Mesendoderm (in vitro differentiated cells): ENCODE results near the gene MACROH2A1.

ENCODE experiments used
- DNase-seq: peaks from one replicate; pipeline ENCODE4 v3.0.0; 2013
- H2AK5ac ChIP-seq: 2 replicates; pipeline ENCODE4 v1.6.1; 2013; ENCODE audit warnings: low read length, inconsistent platforms
- H2BK120ac ChIP-seq: 2 replicates; pipeline ENCODE4 v1.6.1; 2013; ENCODE audit warnings: low read depth, mild to moderate bottlenecking, low read length, moderate library complexity, mixed read lengths
- H2BK15ac ChIP-seq: replicated peaks from 2 replicates; pipeline ENCODE4 v1.6.1; 2013; ENCODE audit warnings: low read depth, mild to moderate bottlenecking, moderate library complexity
- H2BK5ac ChIP-seq: 2 replicates; pipeline ENCODE4 v1.6.1; 2013; ENCODE audit warnings: low read length, inconsistent platforms
- H3K18ac ChIP-seq: 2 replicates; pipeline ENCODE4 v1.6.1; 2013; ENCODE audit warnings: mild to moderate bottlenecking, low read length, mixed read lengths
- H3K23ac ChIP-seq: one replicate; pipeline ENCODE4 v1.6.1; 2013; ENCODE audit warnings: low read length
- H3K27ac ChIP-seq: 2 replicates; pipeline ENCODE4 v1.5.1; 2013; ENCODE audit warnings: low read depth, mild to moderate bottlenecking, inconsistent platforms, low read length, moderate library complexity
- H3K27me3 ChIP-seq: 2 replicates; pipeline ENCODE4 v1.6.1; 2013; ENCODE audit warnings: low read length, control low read depth, mild to moderate bottlenecking, inconsistent platforms; ENCODE audit not compliant: insufficient read depth, poor library complexity
- H3K36me3 ChIP-seq: 2 replicates; pipeline ENCODE4 v1.6.1; 2013; ENCODE audit warnings: low read length, inconsistent platforms; ENCODE audit not compliant: control insufficient read depth, insufficient read depth
- H3K4ac ChIP-seq: one replicate; pipeline ENCODE4 v1.6.1; 2013; ENCODE audit warnings: low read depth, mild to moderate bottlenecking, low read length, moderate library complexity
- H3K4me1 ChIP-seq: 2 replicates; pipeline ENCODE4 v1.6.1; 2013; ENCODE audit warnings: low read depth, low read length, inconsistent platforms; ENCODE audit not compliant: control insufficient read depth
- H3K4me2 ChIP-seq: 2 replicates; pipeline ENCODE4 v1.6.1; 2013; ENCODE audit warnings: low read length
- H3K4me3 ChIP-seq: 2 replicates; pipeline ENCODE4 v1.5.1; 2013; ENCODE audit warnings: mild to moderate bottlenecking, low read length
- H3K56ac ChIP-seq: one replicate; pipeline ENCODE4 v1.6.1; 2013; ENCODE audit warnings: low read length
- H3K79me1 ChIP-seq: 2 replicates; pipeline ENCODE4 v1.6.1; 2013; ENCODE audit warnings: low read length, inconsistent platforms
- H3K79me2 ChIP-seq: 2 replicates; pipeline ENCODE4 v1.6.1; 2013; ENCODE audit warnings: mild to moderate bottlenecking, low read length; ENCODE audit not compliant: control insufficient read depth, insufficient read depth
- H3K9ac ChIP-seq: 2 replicates; pipeline ENCODE4 v1.6.1; 2013; ENCODE audit warnings: low read length, inconsistent platforms
- H4K5ac ChIP-seq: one replicate; pipeline ENCODE4 v1.6.1; 2013; ENCODE audit warnings: low read length
- H4K8ac ChIP-seq: one replicate; pipeline ENCODE4 v1.6.1; 2013; ENCODE audit warnings: low read depth, mild to moderate bottlenecking, control low read depth, low read length, moderate library complexity
- WGBS: extraction: QIAGEN DNeasy Blood & Tissue Kit; methylation state at CpG from one replicate; pipeline ENCODE4 v1.1.7; 2013; ENCODE audit warnings: low lambda C conversion rate, missing lambda C conversion rate; ENCODE audit not compliant: insufficient coverage; ENCODE audit errors: extremely low coverage; 5-methylcytosine and 5-hydroxymethylcytosine counted together

Gene MACROH2A1

DNA sequence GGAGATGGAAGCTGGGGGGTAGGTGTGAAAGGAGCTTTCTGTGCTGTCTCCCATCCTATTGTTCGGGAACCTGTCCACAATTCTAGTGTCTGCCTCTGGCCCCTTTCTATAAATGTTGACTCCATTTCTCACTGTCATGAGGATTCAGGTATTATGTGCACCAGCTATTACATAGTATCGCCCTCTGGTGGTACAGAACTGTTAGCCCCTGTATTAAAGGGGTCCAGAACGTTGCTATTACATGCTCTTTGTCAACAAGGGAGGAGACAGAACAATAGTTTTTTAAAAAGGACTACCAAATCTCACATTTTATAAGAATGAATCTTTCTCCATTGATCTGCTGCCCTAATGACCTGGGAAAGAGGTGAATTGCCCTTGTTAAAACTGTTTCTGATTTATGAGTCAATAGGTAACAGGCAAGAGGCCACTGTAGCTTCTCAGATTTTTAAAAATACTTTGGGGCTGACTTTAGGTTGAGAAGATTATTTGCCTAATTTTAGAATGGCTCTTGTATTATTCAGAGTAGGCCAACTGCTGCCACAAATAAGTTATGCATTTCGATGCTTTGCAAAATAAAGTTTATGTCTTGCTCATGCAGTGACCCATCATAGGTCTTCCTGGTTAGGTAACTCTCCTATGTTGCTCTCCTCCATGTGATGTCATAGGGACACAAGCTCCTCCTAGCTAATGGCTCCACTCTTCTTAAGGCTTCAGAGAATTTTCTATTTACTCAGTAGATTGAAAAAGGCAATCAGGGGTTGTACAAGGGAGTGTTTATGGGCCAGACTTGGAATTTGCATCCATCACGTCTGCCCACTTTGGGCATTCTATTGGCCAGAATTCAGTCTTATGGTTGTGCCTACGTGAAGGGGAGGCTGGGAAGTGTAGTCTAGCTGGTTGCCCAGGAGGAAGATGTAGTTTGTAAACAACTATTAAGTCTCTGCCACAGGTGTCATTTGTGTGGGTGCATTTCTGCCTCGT, 27.4 kb upstream of the MACROH2A1 start:
- DNase-seq = peak; percentile 67
- H4K8ac ChIP-seq = no peak overlapping the region
- H3K4me1 ChIP-seq = peaks cover 2% of the 10 kb centered on the region
- H3K4ac ChIP-seq = no peak overlapping the region
- no peaks in the 10 kb centered on the region for H3K79me1 ChIP-seq
- no peak overlapping the region for H2BK15ac ChIP-seq
- no peaks in the 10 kb centered on the region for H3K27me3 ChIP-seq
- H4K5ac ChIP-seq = no peak overlapping the region
- H2AK5ac ChIP-seq = no peak overlapping the region
- no peak overlapping the region for H3K23ac ChIP-seq
- H2BK5ac ChIP-seq = no peak overlapping the region
- H3K18ac ChIP-seq = no peak overlapping the region
- no peak overlapping the region for H3K4me3 ChIP-seq
- H3K4me2 ChIP-seq = no peak overlapping the region
- H3K79me2 ChIP-seq = no peaks in the 10 kb centered on the region
- H2BK120ac ChIP-seq = no peak overlapping the region
- no peak overlapping the region for H3K27ac ChIP-seq
- H3K9ac ChIP-seq = no peak overlapping the region
- no peak overlapping the region for H3K56ac ChIP-seq
- no CpG with 5 or more reads among the region's 7 CpGs for WGBS
- no peaks in the 10 kb centered on the region for H3K36me3 ChIP-seq

DNA sequence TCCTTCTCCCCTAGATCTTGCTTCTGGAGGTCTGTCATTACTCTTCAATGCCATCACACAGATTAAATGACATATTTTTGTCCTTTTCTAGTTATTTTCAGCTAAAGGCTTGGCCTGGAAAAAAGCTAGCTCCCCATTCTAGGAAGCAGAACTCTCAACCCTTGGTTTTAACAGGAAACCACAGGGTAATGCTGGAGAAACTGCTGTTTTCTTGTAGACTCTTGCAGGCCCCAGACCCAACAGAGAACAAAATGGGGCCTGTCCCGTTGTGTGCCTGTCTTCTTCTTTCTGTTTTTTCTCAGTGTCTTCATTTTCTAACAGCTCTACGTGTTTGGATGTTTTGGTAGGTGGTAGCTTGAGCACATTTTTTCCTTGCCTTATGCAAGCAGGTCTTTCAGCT, 26.6 kb upstream of the MACROH2A1 start:
- Histone ChIP-seq H2AK5ac (no peak overlapping the region), H3K4me2 (no peak overlapping the region), H3K18ac (no peak overlapping the region), H4K5ac (no peak overlapping the region), H3K4ac (no peak overlapping the region), H3K23ac (no peak overlapping the region), H4K8ac (no peak overlapping the region), H3K56ac (no peak overlapping the region), H2BK120ac (no peak overlapping the region), H2BK5ac (no peak overlapping the region), H3K27ac (no peak overlapping the region), H3K9ac (no peak overlapping the region), H3K36me3 (no peaks in the 10 kb centered on the region), H3K4me3 (no peak overlapping the region), H3K79me2 (no peaks in the 10 kb centered on the region), H2BK15ac (no peak overlapping the region), H3K27me3 (no peaks in the 10 kb centered on the region), H3K4me1 (peaks cover 2% of the 10 kb centered on the region), H3K79me1 (no peaks in the 10 kb centered on the region)
- DNase-seq = no peak
- WGBS = no CpG with 5 or more reads among the region's 2 CpGs

DNA sequence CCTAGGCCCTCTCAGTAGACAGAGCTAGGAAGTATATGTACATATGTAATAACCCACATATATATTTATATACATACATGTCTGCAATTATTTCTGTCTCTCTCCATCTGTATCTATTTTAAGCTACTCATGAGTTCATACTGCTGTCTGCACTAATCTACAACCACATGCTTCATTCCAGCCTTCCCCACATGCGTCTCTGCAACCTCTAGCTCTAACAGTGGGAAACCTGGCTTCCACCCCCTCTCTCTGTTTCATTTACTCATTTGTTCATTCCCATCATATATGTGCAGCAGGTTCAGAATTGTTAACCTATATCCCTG, 24.8 kb upstream of the MACROH2A1 start:
- DNase-seq = no peak
- no peak overlapping the region for H3K27ac ChIP-seq
- no peak overlapping the region for H4K8ac ChIP-seq
- no peak overlapping the region for H3K4me2 ChIP-seq
- H2AK5ac ChIP-seq = no peak overlapping the region
- H4K5ac ChIP-seq = no peak overlapping the region
- H3K23ac ChIP-seq = no peak overlapping the region
- no peak overlapping the region for H3K9ac ChIP-seq
- no peaks in the 10 kb centered on the region for H3K27me3 ChIP-seq
- H3K18ac ChIP-seq = no peak overlapping the region
- no peaks in the 10 kb centered on the region for H3K36me3 ChIP-seq
- no peak overlapping the region for H2BK120ac ChIP-seq
- no peak overlapping the region for H2BK15ac ChIP-seq
- H3K79me2 ChIP-seq = no peaks in the 10 kb centered on the region
- peaks cover 2% of the 10 kb centered on the region for H3K4me1 ChIP-seq
- no peak overlapping the region for H2BK5ac ChIP-seq
- WGBS = no CpG with 5 or more reads among the region's 1 CpG
- H3K4ac ChIP-seq = no peak overlapping the region
- H3K56ac ChIP-seq = no peak overlapping the region
- no peaks in the 10 kb centered on the region for H3K79me1 ChIP-seq
- no peak overlapping the region for H3K4me3 ChIP-seq

DNA sequence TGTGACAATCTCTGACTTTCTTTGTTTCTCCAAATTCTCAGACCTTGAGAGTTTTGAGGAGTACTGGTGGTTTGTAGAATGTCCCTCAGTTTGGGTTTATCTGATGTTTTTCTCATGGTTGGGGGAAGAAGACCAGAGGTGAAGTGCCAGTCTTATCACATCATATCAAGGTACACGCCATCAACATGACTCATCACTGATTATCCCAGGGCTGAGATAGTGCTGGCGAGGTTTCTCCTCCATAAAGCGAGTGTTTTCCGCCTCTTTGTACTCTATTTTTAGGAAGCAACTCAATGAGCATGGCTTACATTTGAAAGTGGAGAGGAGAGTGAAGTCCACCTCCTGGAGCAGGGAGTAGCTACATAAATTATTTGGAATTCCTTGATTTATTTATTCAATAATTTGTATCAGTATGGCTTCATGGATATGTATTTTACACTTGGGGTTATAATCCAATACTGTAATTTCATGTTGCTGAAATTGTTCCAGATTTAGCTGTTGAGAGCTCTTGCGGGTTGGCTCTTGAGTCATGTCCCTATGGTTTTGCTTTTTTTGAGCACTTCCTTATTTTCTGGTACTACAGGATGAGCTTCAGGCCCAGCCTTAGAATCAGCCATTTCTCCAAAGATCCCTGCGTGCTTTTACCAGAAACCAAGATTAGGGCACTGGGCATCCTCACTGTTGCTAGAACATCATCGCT, 24.3 kb upstream of the MACROH2A1 start:
- H3K4me3 ChIP-seq = no peak overlapping the region
- no peak overlapping the region for H2BK15ac ChIP-seq

DNA sequence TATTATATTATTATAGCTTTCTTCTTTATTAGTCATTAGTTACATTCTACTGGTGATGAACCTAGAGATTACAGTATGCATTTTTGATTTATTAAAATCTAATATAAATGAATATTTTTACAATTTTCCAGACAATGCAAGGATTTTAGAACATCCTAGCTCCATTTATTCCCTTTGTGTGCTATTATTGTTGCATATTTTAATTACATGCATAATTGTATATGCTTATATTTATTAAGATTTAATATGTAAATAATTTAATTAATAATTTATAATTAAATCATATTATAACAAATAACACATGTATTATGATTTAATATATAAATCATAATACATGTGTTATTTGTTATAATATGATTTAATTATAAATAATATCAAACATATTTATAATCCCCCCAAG, 23.4 kb upstream of the MACROH2A1 start:
- no peak overlapping the region for H2AK5ac ChIP-seq
- no peak overlapping the region for H4K8ac ChIP-seq
- no peaks in the 10 kb centered on the region for H3K79me1 ChIP-seq
- no peak overlapping the region for H2BK5ac ChIP-seq
- no peaks in the 10 kb centered on the region for H3K36me3 ChIP-seq
- no peaks in the 10 kb centered on the region for H3K79me2 ChIP-seq
- no peak overlapping the region for H3K27ac ChIP-seq
- no peak overlapping the region for H2BK15ac ChIP-seq
- H3K18ac ChIP-seq = no peak overlapping the region
- H3K4me2 ChIP-seq = no peak overlapping the region
- H4K5ac ChIP-seq = no peak overlapping the region
- no peak for DNase-seq
- no peak overlapping the region for H2BK120ac ChIP-seq
- no peak overlapping the region for H3K23ac ChIP-seq
- H3K56ac ChIP-seq = no peak overlapping the region
- peaks cover 2% of the 10 kb centered on the region for H3K4me1 ChIP-seq
- H3K4ac ChIP-seq = no peak overlapping the region
- no peaks in the 10 kb centered on the region for H3K27me3 ChIP-seq
- no peak overlapping the region for H3K4me3 ChIP-seq
- no peak overlapping the region for H3K9ac ChIP-seq

More for the DNA sequence above, 24.3 kb upstream of the MACROH2A1 start:
- DNase-seq = peak; percentile 93
- H4K5ac ChIP-seq = no peak overlapping the region
- no peak overlapping the region for H3K23ac ChIP-seq
- H3K4me1 ChIP-seq = peaks cover 2% of the 10 kb centered on the region
- no peak overlapping the region for H3K18ac ChIP-seq
- H3K79me1 ChIP-seq = no peaks in the 10 kb centered on the region
- H3K56ac ChIP-seq = no peak overlapping the region
- no peak overlapping the region for H3K9ac ChIP-seq
- no peaks in the 10 kb centered on the region for H3K79me2 ChIP-seq
- H3K27ac ChIP-seq = no peak overlapping the region
- no peak overlapping the region for H2BK5ac ChIP-seq
- no peak overlapping the region for H3K4ac ChIP-seq
- no peak overlapping the region for H4K8ac ChIP-seq
- H2BK120ac ChIP-seq = no peak overlapping the region
- no peaks in the 10 kb centered on the region for H3K27me3 ChIP-seq
- no peaks in the 10 kb centered on the region for H3K36me3 ChIP-seq
- H2AK5ac ChIP-seq = no peak overlapping the region
- H3K4me2 ChIP-seq = no peak overlapping the region
- WGBS = no CpG with 5 or more reads among the region's 7 CpGs
